GM21423 (cell line): ENCODE measurements around the gene TOMM7.

ENCODE experiments used
- ATAC-seq: cut with Tn5 transposase; IDR thresholded peaks from one replicate; pipeline ENCODE4 v1.9.1; 2021; ENCODE audit warnings: mild to moderate bottlenecking, moderate library complexity; ENCODE audit not compliant: unreplicated experiment

TOMM7 gene

DNA sequence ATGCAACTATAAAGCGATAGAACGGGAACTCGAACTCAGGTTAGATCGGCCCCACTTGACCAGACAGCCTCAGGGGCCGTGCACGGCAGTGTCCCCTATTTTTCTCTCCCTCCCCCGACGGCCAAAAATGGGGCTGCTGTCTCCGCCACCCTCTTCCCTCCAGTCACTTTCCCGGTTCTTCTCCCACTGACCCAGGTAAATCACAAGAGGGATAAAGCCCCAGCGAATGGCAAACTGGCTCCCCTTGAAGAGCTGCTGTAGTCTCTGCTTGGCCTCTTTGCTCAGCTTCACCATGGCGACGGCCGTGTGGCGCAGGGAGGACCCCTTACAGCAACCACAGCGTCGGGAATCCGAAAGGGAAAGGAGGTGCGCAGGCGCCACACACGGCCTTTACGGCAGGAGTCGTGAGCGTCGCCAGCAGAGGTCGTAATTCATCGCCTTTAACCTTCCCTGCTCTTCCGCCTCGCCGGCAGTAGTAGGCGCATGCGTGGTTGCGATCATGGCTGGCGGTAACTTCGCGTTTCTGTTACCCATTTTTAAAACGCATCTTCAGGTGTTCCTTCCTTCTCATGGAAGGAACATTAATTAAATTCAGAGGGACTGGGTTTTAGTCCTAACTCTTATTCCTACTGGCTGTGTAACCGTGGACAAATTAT, at the start of gene TOMM7:
TOMM7 (minus strand) TSS at position 364 of the 656 bp plus-strand sequence; CDS start at position 294, 70 bp downstream.
- ATAC-seq = peak; percentile 91

DNA sequence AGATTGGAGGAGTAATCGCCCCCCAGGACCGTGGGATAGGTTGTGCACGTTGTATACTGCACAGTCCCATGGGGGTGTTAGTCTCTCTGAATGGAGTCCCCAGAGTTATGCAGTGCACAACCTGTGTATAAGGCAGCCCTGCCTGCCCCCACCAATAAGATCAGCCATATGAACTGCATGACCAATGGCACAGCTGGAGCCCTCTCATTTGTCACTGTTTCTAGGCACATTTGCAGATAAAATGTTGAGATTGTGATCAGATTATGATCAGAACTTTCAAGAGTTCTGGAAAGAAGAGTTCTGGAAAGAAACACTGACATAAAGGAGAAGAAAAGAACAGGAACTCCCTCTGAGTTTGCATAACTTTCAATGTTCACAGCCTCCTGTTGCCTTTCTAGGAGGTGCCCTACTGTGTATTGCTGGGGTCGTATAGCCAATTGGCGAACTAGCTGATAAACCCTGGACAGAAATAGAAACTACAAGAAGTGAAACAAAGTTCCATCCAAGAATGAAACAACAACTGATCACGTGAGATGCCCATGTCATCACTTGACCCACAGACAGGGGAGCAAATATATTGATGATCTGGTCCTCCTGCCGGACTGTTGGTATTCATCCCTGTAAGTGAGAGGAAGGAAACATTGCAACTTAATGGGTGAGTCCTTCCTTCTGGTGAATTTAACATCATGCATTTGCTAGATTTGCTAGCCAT, 49.6 kb upstream of the TOMM7 start:
- ATAC-seq = peak; percentile 92

DNA sequence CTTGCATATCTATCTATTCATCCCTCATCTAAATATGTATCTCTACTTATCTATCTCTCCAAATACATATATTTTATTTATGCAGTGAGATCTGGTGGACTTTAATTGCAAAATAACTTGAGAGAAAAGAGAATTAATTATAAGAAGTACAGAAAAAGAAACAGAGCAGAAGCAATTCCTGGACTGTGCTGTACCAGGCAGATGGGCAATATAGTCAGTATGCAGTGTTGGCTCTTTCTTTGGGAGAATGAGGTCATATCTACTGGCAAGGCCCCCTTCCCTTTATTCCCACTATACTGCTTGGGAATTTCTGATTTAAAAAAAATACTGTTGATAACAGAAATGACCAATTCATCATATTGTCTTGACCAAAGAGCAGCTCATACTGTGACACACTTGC, 49.0 kb upstream of the TOMM7 start:
- ATAC-seq = no peak

DNA sequence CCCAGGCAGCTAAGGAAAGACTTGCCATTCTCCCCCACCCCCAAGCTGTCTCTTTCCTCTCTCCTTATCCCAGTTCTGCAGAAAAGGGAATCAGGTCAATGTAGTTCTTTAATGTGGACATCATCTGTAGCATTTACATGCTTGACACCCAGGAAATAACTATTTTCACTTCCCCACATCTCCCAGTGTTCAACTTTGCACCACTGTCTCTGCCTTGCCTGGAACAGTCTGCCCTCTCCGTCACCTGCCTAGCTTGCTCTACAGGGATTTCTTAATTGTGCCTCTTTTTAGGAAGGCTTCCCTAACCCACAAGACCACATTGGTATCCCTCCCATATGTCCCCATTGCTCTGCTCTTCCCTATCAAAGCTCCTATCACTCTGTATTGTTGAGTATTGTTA, 45.9 kb upstream of the TOMM7 start:
- no peak for ATAC-seq

DNA sequence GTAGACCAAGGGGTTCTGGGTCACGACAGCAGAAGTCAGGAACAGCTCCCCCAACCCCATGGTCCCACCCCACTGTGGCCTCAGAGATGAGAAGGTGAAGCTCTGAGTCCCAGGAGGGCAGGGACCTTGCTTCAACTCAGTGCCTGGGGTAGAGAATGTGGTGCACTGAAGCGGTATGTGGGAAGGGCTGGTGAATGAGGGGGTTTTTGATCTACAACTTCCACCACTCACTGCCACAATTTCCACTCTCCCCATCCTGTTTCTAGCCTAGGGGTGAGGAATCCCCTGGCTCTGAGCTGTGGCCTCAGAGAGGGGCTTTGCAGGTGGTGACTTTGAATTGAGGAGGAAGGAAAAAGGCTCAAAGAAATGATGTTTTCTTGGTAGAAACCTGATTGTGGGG, 44.9 kb upstream of the TOMM7 start:
- no peak for ATAC-seq

DNA sequence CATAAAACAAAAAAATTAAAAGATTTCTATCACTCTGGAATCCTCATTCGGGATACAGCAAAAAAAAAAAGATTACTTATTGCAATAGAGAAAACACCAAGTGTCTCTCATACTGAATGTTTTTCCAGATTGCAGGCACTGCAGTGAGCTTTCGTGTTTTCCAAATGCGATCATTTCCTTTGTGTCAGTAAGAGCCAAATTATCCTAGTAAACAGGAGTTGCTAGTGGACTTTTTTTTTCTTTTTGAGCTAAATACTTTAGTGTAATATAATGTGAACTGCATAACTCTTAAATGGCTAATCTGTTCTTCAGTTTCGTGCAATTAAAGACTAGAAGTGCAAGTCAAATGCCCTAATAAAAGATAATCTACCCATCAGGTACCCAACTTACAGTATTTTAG, 44.4 kb upstream of the TOMM7 start:
- no peak for ATAC-seq

DNA sequence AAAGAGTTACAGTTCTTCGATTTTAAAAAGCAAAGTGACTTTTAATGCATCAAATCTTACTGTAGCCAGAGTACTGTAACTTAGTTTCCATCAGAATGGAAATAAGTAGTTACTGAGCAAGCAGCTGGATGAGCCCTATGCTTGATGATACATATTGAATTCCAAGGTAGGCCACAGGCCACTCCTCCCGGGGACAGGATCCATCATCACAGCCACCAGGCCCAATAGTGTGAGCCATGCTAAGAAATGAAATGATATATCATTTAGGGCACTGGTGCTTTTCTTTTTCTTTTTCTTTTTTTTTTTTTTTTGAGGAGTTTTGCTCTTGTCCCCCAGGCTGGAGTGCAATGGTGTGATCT, 42.9 kb upstream of the TOMM7 start:
- no peak for ATAC-seq

DNA sequence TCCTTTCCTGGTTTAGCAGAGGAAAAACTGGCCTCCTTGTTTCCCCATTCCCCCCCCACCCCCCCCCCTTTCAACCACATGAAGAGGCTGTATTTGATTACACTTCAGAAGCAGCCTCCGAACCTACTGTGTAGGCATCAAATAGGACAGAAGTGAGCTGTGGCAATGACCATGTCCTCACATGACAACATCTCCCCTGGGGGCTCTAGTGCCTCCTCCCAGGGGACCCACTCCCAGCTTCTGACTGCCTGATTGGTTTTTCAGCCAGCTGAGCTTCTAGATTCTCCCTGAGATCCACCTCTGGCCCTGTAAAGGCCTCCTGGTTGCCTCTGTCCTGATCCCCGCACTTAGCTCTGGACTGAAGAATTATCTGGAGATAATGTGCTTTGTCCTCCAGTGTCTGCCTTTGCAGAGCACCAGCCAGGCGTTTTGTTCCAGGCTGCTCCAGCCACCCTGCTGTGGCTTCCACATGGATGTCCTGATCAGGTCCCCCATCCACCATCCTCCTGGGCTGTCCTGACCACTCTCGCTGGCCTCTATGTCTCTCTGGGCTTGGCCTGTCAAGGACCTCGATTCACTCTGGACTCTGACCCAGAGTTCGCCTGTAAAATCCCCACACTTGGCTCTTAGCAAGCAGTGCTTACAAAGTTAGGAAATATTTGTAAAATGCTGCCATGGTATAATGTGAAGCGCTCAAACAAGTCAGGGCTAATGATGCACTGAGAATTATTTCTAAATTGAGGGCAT, 42.4 kb upstream of the TOMM7 start:
- ATAC-seq = no peak

DNA sequence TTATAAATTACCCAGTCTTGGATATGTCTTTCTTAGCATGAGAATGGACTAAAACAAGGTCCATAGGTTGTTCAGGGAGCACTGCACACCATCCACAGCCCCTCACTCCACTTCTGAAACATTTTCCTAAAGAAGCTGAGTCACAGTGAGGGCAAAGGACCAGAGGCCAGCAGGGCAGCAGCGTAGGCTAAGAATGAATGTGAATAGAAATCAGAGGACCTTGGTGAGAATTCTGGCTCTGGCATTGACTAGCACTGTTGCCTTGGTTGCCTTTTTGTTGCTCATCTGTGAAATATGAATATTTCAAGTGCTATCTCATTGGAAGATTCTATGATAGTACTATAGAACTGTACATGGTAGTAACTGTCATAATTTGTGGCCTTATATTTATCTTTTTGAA, 41.7 kb upstream of the TOMM7 start:
- ATAC-seq = no peak

DNA sequence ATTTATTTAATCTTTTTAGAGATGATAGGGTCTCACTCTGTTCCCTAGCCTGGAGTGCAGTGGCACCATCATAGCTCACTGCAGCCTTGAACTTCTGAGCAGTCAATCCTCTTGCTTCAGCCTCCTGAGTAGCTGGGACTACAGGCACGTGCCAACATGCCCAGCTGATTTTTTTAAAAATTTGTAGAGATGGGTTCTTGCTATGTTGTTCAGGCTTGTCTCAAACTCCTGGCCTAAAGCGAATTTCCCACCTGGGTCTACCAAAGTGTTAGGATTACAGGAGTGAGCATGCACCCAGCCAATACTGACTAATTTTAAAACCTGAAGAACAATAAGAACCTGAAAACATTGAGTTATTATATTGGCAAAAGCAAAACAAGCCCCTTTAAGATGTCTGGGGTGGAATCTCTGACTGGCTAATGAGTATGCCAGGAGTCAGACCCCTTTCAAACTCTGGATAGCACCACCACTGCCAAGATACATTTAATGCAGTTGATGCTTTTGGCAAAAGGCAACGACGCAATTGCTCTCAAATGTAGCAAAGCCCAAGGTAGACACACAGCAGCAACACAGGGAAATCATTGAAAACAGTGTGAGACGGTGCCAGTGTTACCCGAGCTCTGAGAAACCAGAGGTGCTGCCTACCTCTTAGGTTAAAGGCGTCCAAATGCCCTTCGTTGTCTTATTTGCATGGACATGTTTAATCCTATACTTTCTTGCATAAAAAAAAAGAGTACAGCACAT, 40.7 kb upstream of the TOMM7 start:
- ATAC-seq = no peak

DNA sequence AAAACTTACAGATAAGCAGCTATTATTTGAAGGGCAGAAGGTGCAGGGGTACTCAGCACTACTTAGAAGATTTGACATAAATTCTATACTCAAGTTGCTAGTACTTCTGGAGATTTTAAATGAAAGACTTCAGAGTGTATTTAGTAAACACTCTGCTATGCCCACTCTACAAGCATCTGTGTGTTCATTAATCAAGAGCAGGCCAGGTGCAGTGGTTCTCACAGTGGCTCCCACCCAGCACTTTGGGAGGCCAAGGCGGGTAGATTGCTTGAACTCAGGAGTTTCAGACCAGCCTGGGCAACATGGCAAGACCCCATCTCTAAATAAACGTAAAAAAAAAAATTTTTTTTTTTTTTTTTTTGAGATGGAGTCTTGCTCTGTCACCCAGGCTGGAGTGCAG, 38.9 kb upstream of the TOMM7 start:
- no peak for ATAC-seq

DNA sequence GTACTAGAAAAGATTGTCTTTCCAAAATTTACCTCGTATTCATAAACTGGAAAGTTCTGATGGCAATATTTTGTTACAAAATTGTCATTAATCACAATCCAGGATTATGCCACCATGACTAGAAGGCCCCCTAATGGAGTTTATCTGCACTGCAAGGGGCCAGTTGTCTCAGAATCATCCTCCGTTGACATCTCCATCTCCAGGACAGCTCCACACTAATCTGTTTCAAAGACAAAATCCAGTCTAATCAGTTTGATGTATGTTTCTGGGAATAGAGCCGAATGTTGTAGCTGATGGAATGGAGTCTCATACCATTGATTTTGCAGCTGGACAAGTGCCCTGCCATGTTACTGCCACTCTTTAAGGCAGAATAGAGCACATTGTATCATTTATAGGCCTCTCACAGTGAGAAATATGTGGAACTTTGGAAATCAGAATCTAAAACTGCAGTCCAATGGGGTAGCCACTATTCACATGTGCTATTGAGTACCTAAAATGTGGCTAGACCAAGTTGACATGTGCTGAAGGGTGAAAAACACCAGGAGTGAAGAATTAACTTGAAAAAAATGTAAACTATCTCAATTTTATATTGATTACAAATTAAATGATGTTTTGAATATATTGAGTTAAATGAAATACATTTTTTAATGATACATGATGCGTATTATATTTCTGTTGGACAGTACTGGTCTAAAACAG, 38.3 kb upstream of the TOMM7 start:
- no peak for ATAC-seq

DNA sequence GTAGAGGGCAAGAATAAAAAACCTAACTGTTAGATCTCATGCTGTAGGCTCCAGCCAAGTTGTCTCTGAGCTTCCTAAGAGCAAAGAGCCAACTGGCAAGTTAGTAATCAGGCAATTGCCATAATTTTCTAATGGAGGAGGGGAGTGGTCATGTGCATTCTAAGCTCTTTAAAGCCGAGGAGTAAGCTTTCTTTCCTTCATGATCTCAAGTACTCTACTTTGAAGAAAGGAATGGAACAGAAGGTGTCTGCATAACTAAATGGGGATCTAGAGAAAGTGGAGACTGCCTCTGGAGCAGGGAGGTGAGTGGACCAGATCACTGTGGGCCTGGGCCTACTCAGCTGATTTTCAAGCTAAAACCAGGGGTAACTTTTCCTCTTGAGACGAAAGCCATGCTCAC, 37.7 kb upstream of the TOMM7 start:
- ATAC-seq = no peak

DNA sequence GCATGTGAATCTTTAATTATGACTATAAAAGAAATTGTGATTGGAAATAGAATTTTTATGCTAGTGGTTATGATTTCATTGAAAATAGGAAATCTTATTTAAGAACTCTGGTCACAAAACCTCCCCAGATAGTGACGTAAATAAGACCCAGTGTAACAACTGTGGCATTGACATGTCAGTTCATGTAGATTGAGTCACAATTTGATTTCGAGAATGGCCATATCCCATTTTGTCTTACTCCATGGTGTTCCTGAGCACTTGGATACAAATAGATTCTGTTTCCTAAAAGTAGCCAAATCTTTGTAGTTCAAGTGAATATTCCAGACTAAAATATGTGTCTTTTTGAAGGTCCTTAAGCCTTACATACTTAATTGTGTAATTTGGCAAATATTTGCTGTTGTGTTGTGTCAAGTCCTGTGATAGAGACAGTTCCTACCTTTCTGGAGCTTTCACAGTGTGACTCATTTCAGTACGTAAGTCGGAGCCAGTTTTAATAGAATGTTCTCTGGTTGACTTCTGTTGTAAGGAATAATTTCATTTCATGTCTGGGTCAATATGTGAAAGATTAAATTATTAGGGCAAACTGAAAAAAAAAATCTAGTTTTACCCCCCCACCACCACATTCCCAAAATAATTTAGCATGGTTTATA, 37.1 kb upstream of the TOMM7 start:
- no peak for ATAC-seq

DNA sequence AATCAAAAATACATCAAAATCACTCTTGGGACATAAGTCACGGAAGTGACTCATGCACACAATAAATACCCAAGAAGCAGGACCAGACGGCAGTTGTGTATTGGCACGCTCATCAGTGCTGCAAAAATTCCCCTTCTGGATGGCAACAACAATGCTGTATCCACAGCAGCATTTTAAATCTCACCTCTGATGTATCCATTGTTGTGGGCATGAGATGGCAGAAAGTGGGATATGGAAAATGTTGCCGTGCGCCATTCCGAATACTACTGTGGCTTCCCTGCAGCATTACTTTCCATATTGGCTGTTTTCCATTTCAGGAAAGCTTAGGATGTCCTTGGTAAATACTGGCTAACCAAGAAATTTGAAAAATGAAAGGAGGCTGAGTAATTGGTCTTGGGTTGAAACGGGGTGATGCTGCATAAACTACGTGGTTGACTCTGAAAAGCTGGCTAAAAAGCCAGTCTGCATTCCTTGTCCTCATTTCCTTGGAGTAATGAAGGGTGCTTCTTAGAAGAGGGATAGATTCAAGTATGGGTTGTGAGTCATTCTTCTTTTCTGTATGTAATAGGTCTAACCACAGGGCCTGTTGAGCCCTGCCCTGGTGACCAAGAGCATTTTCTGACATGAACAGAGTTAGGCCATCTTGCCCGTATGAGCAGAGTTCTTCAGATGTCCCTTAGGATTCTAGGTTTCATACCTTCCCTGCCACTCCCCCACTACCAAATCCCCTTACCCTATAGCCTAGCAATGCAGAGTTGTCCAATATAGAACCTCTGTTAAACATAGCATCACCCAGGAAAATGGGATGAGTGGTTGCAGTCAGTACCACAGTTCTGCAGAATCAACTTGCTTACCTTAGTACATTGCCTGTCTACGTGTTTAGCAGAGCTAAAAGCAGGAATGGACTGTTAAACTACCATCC, 36.3 kb upstream of the TOMM7 start:
- no peak for ATAC-seq

DNA sequence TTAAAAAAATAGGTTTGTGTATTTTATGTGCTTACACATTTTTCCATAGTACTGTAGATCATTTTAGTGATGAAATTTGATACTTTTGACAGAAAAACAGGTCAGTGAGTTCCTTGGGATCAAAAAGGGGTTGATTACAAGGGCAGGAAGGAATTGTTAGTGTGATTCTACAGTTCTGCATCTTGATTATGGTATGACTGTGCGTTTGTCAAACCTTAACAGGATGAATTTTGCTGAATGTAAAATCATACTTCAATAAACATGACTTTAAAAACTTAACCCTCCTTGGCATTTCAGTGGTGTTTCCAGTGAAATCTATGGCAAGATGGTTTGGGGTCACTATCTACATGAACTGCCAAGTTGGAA, 35.6 kb upstream of the TOMM7 start:
- ATAC-seq = no peak

DNA sequence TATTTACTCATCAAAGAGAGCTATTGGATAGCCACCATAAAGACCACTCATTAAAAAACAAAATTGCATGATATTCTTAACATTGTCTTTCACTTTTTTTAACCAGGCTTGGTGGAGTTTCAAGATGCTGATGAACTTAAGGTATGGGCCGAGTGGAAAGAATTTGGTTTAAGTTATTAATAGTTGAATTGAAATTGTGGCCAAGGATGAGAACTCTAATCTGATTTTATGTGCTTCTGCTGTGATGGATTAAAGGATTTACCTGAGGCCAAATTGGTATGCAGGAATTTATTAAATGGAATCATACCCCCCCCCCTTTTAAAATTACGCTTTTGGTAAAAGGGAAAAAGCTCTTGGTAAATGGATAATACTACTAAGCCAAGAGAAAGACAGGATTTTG, 33.8 kb upstream of the TOMM7 start:
- ATAC-seq = no peak

DNA sequence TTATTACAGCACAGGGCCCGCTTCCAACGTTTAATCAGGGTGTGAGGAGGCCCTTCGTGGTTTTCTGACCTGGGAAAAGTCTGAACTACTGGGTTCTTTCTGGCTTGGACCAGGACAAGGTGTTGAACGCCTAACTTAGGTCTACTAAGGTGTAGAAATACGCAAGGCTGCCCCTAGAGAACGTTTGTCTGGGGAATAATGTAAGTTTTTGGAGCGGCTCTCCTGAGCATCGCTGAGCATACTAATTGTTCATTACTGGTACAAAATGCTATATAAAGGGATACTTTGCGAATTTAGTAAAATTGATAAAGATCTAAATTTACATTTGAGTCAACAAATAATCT, 32.4 kb upstream of the TOMM7 start:
- ATAC-seq = no peak
